MM.1S (cell line): ENCODE results near the gene TMPRSS6.

ENCODE experiments used
- CTCF ChIP-seq: fragments of 300-600 bp; sonication (generic); IDR thresholded peaks from 2 replicates; pipeline ENCODE4 v1.5.1; 2016; ENCODE audit warnings: antibody characterized with exemption, low read length, mixed read lengths
- EZH2phosphoT487 ChIP-seq: fragments of 300-600 bp; sonication (generic); IDR thresholded peaks from 2 replicates; pipeline ENCODE4 v1.6.1; 2018; ENCODE audit warnings: antibody characterized with exemption, low read length

GRCh38 chr22:37075822-37076433 lies 33.6 kb downstream of the TMPRSS6 start:
- TF ChIP-seq EZH2phosphoT487, result no peak
- TF ChIP-seq CTCF, result no peak
